Spleen (tissue), 11 donors: ENCODE measurements around the gene LRSAM1. TPM values are rescaled to one million over a fixed set of nuclear protein-coding genes. Genes with fewer than 3 reads are reported as not detected.

Experiments
- DNase-seq: peaks from one replicate; pipeline ENCODE4 v3.0.0-alpha.2; 2020
- H3K27ac ChIP-seq, 8 donors: fragments of 200-600 bp; sonication (generic) in 7 of 8; 1 replicate in 4 of 8; 2 replicates in 4 of 8; pipeline versions ENCODE4 v1.5.0 to v1.8.0; 2016 to 2021; ENCODE audit warnings: inconsistent platforms in 4 of 8, mild to moderate bottlenecking in 4 of 8, moderate library complexity in 1 of 8
- H3K27me3 ChIP-seq, 7 donors: fragments of 200-600 bp; sonication (generic) in 6 of 7; replicated peaks in 1 of 7; 1 replicate in 4 of 7; 2 replicates in 3 of 7; pipeline versions ENCODE4 v1.5.0 to v1.8.0; 2016 to 2021; ENCODE audit warnings: inconsistent platforms in 3 of 7, mild to moderate bottlenecking in 1 of 7
- H3K36me3 ChIP-seq, 6 donors: fragments of 200-600 bp; sonication (generic) in 5 of 6; 1 replicate in 4 of 6; 2 replicates in 2 of 6; pipeline versions ENCODE4 v1.5.0 to v1.8.0; 2016 to 2021; ENCODE audit warnings: inconsistent platforms in 2 of 6
- H3K4me1 ChIP-seq, 6 donors: fragments of 200-600 bp; sonication (generic) in 5 of 6; 1 replicate in 3 of 6; 2 replicates in 3 of 6; pipeline versions ENCODE4 v1.5.0 to v1.8.0; 2016 to 2021; ENCODE audit warnings: inconsistent platforms in 3 of 6
- H3K4me3 ChIP-seq, 8 donors: fragments of 200-600 bp; sonication (generic) in 7 of 8; 1 replicate in 4 of 8; 2 replicates in 4 of 8; pipeline versions ENCODE4 v1.5.0 to v1.8.0; 2016 to 2021; ENCODE audit warnings: inconsistent platforms in 4 of 8, mild to moderate bottlenecking in 4 of 8, moderate library complexity in 2 of 8
- H3K9me3 ChIP-seq, 8 donors: fragments of 200-600 bp; sonication (generic) in 7 of 8; 1 replicate in 4 of 8; 2 replicates in 4 of 8; pipeline versions ENCODE4 v1.5.0 to v1.8.0; 2016 to 2021; ENCODE audit warnings: inconsistent platforms in 4 of 8
- POLR2A ChIP-seq, 3 donors: fragments of 450-650 bp; IDR thresholded peaks; one replicate each; pipeline ENCODE4 v1.5.1; 2017; ENCODE audit warnings: antibody characterized with exemption in 3 of 3, mild to moderate bottlenecking in 1 of 3
- POLR2AphosphoS5 ChIP-seq, 3 donors: sonication (generic); formaldehyde crosslinking; IDR thresholded peaks; one replicate each; pipeline ENCODE4 v1.5.1; 2017; ENCODE audit warnings: antibody characterized with exemption in 3 of 3
- WGBS, 5 donors: extraction: QIAGEN DNeasy Blood & Tissue Kit in 3 of 5; methylation state at CpG; one replicate each; pipeline versions ENCODE4 v1.1.5 to v1.1.7; 2013 to 2018; 5-methylcytosine and 5-hydroxymethylcytosine counted together
- intact Hi-C: fragments of 100-400 bp; cut with DNase I; formaldehyde crosslinking; loops from one replicate; pipeline ENCODE4 v1.15.0; 2023; ENCODE audit warnings: low total_unique reads
- polyA plus RNA-seq, 3 donors: library from polyadenylated mRNA; stranded (reverse); fragments of 200-250 nt; gene quantifications; one replicate each; pipeline ENCODE4 v1.2.1, GENCODE V29; 2013
- total RNA-seq, 7 donors: library from RNA; depleted of rRNA in 3 of 7; stranded (reverse); fragments of >200 nt in 3 of 7; fragmentation: NEBNext Ultra II Directional in 4 of 7; extraction: Animal tissue kit (Norgen Biotek cat#: 25700) in 4 of 7; gene quantifications; one replicate each; pipeline versions ENCODE4 v1.1.0 to v1.2.1, GENCODE V29; 2016 to 2021
- TF ChIP-seq, protein P1 (sequence below), 11 experiments: fragments of 200-600 bp in 7 of 11; fragments of 450-650 bp in 4 of 11; sonication (generic) in 4 of 11; IDR thresholded peaks in 8 of 11; conservative IDR thresholded peaks in 3 of 11; 1 replicate in 7 of 11; 2 replicates in 4 of 11; pipeline versions ENCODE4 v1.4.0 to v1.8.0; 2016 to 2021; ENCODE audit warnings: antibody characterized with exemption in 11 of 11, inconsistent platforms in 4 of 11, mild to moderate bottlenecking in 1 of 11
- donor health status: healthy with polysubstance abuse.
- donor health status: DM: no; HTN: no; CAD: no; lungs with moderate emphysema.
- donor health status: DM: no; HTN: no; CAD: no.
- donor health status: Bipolar disorder and iron deficiency.
- donor health status: healthy.
- donor health status: DM: no; HTN: no; CAD: no.
- donor health status: DM: yes; HTN: yes; CAD: no.

LRSAM1 gene
- total and polyA plus RNA-seq, 10 donors = 13.5 to 32.1 (median 25.1) TPM

DNA sequence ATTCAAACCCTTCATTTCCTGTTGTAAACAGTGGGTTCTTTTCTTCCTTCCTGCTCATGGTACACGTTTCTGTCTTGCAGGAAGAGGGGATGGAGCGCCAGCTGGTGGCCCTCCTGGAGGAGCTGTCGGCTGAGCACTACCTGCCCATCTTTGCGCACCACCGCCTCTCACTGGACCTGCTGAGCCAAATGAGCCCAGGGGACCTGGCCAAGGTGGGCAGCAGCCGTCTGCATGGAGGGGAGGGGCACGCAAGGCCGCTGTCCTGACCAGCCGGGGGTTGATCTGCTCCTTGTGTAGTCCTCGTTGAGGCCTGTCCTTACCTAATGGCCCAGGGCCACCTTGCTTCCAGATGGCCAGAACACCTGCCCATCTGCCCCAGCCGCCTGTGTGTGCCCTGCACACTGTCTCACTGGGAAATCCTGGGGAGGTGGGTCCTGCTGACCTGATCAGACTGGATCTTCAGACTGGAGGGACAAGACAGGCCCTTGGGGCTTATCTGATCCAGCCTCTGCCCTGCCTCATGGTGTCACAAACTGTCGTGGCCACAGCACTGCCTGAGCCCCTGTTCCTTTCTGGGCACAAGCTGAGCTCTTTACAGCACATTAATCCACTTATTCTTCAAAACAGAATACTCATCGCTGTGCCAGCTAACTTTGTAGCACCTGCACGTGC is 44.7 kb downstream of the LRSAM1 start:
- no peaks in the 10 kb centered on the region for H3K27me3 ChIP-seq
- no peak overlapping the region for H3K27ac ChIP-seq
- intact Hi-C loops = no loop called here
- no peak for DNase-seq
- peaks cover 0 to 13% (median 4%) of the 10 kb centered on the region in 6 donors for H3K4me1 ChIP-seq
- TF ChIP-seq POLR2A (IDR thresholded peaks at IDR 0.05) = no peak
- no peak for TF ChIP-seq POLR2AphosphoS5 (IDR thresholded peaks at IDR 0.05)
- TF ChIP-seq, protein P1, sequence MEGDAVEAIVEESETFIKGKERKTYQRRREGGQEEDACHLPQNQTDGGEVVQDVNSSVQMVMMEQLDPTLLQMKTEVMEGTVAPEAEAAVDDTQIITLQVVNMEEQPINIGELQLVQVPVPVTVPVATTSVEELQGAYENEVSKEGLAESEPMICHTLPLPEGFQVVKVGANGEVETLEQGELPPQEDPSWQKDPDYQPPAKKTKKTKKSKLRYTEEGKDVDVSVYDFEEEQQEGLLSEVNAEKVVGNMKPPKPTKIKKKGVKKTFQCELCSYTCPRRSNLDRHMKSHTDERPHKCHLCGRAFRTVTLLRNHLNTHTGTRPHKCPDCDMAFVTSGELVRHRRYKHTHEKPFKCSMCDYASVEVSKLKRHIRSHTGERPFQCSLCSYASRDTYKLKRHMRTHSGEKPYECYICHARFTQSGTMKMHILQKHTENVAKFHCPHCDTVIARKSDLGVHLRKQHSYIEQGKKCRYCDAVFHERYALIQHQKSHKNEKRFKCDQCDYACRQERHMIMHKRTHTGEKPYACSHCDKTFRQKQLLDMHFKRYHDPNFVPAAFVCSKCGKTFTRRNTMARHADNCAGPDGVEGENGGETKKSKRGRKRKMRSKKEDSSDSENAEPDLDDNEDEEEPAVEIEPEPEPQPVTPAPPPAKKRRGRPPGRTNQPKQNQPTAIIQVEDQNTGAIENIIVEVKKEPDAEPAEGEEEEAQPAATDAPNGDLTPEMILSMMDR (IDR thresholded peaks at IDR 0.05 in 8 of 11, conservative IDR thresholded peaks at IDR 0.05 in 3 of 11) = no peak
- peaks cover 0 to 85% (median 63%) of the 10 kb centered on the region in 6 donors for H3K36me3 ChIP-seq
- H3K4me3 ChIP-seq = no peak overlapping the region
- 78 to 86% (median 84%) methylated on average over 8 to 14 of the region's 14 CpGs for WGBS, 5 donors
- H3K9me3 ChIP-seq = no peaks in the 10 kb centered on the region

DNA sequence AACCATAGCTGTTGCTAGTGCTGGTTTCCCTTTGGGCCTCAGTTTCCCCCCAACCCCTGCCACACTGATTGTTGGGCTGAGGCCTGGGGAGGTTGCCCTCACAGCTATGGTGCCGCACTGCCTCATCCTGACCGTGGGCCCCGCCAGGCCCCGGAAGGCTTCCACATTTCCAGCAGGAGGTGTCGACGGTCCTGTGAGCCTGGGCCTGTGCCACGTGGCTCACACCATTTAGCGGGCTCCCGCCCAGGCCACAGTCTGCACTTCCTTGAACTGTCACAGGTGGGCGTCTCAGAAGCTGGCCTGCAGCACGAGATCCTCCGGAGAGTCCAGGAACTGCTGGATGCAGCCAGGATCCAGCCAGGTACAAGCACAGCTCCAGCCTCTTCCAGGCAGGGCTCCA is 45.7 kb downstream of the LRSAM1 start:
- DNase-seq = no peak
- Histone ChIP-seq H3K4me3 (no peak overlapping the region), H3K27me3 (no peaks in the 10 kb centered on the region), H3K9me3 (no peaks in the 10 kb centered on the region), H3K36me3 (peaks cover 0 to 85% (median 55%) of the 10 kb centered on the region in 6 donors), H3K4me1 (peaks cover 0 to 13% (median 4%) of the 10 kb centered on the region in 6 donors), H3K27ac (no peak overlapping the region)
- WGBS, 5 donors = 93 to 96% (median 95%) methylated on average over 7 to 12 of the region's 12 CpGs
- intact Hi-C loops = no loop called here
- TF ChIP-seq, protein P1 (IDR thresholded peaks at IDR 0.05 in 8 of 11, conservative IDR thresholded peaks at IDR 0.05 in 3 of 11) = no peak
- TF ChIP-seq POLR2A (IDR thresholded peaks at IDR 0.05) = no peak
- no peak for TF ChIP-seq POLR2AphosphoS5 (IDR thresholded peaks at IDR 0.05)

DNA sequence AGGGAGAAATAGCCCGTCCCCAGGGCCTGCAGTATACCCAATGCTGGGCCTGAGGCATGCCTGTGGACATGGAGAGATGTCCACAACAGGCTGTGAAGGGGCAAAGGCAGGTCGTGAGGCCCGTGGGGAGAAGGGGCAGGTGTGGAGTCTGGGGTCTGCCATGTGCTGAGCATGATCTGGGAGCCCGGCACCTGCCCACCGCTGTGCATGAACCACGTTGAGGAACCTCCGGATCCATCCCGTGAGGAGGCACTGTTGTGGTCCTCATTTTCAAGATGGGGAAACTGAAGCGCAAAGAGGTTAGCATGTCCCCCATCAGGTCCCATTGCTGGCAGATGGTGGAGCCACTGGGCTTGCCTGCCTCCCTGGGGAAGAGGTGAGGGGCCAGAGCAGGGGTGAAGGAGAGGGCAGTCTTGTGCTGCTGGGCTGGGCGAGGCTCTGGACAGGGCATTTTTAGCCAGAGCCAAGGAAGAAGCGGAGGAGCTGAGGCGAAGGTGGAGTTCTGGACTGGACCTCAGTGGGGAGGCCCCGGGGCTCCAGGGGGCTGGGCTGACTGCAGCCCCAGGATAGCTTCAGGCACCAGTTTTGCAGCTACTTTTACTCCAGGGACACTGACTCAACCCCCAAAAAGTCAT is 46.5 kb downstream of the LRSAM1 start:
- Histone ChIP-seq H3K4me1 (peaks cover 0 to 13% (median 4%) of the 10 kb centered on the region in 6 donors), H3K9me3 (no peaks in the 10 kb centered on the region), H3K36me3 (peaks cover 0 to 85% (median 48%) of the 10 kb centered on the region in 6 donors), H3K27ac (no peak overlapping the region), H3K4me3 (no peak overlapping the region), H3K27me3 (no peaks in the 10 kb centered on the region)
- no peak for DNase-seq
- intact Hi-C loops = no loop called here
- TF ChIP-seq POLR2A (IDR thresholded peaks at IDR 0.05) (no peak), POLR2AphosphoS5 (IDR thresholded peaks at IDR 0.05) (peak in 1 of 3 donors; percentile 20)
- 87 to 95% (median 94%) methylated on average over 13 of the region's 13 CpGs for WGBS, 5 donors

DNA sequence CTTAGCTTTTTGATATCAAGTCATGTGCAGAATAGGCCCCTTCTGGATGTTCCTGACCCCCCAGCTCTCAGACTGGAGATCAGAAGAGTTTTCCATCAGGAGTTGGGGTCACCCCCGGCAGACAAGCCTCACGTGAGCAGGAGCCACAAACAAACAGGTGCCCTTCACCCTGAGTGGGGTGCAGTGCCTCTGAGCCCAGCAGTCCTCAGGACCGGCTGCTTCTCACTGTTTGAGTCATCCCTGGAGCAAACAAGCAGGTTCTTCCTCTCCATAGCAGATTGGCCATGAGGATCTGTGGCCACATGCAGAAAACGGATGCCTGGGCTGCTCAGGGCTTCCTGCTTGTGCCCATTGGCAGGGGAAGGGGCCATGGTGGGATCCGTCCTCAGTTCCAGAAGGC is 47.0 kb downstream of the LRSAM1 start:
- intact Hi-C loops = no loop called here
- peaks cover 0 to 13% (median 4%) of the 10 kb centered on the region in 6 donors for H3K4me1 ChIP-seq
- peaks cover 0 to 85% (median 45%) of the 10 kb centered on the region in 6 donors for H3K36me3 ChIP-seq
- no peak for DNase-seq
- 68 to 87% (median 79%) methylated on average over 5 of the region's 5 CpGs for whole genome bisulfite sequencing, 5 donors
- H3K4me3 ChIP-seq = no peak overlapping the region
- no peaks in the 10 kb centered on the region for H3K9me3 ChIP-seq
- TF ChIP-seq POLR2A (IDR thresholded peaks at IDR 0.05) (no peak), POLR2AphosphoS5 (IDR thresholded peaks at IDR 0.05) (no peak)
- TF ChIP-seq, protein P1 (IDR thresholded peaks at IDR 0.05 in 8 of 11, conservative IDR thresholded peaks at IDR 0.05 in 3 of 11) = no peak
- H3K27me3 ChIP-seq = no peaks in the 10 kb centered on the region
- H3K27ac ChIP-seq = no peak overlapping the region
